Gastroesophageal sphincter (tissue), 4 donors: ENCODE results near the gene ITIH3. TPM values are rescaled to one million over a fixed set of nuclear protein-coding genes. Genes with fewer than 3 reads are reported as not detected.

Source experiments
- ATAC-seq: fragments of 150-250 bp; one replicate; pipeline ENCODE4 v1.9.1; 2016; ENCODE audit warnings: mild to moderate bottlenecking, moderate library complexity
- H3K27ac ChIP-seq, 4 donors: fragments of 200-600 bp; sonication (generic) in 3 of 4; 1 replicate in 3 of 4; 2 replicates in 1 of 4; pipeline ENCODE4 v1.5.1; 2016 to 2019
- H3K27me3 ChIP-seq: fragments of 200-600 bp; sonication (generic); one replicate; pipeline ENCODE4 v1.5.1; 2019
- H3K36me3 ChIP-seq, 2 donors: fragments of 200-600 bp; sonication (generic); one replicate each; pipeline ENCODE4 v1.5.1; 2019; ENCODE audit warnings: control low read depth in 1 of 2
- H3K4me1 ChIP-seq, 3 donors: fragments of 200-600 bp; sonication (generic); 1 replicate in 2 of 3; 2 replicates in 1 of 3; pipeline ENCODE4 v1.5.1; 2016 to 2019; ENCODE audit warnings: control low read depth in 2 of 3
- H3K4me3 ChIP-seq, 2 donors: fragments of 200-600 bp; sonication (generic); one replicate each; pipeline ENCODE4 v1.5.1; 2019; ENCODE audit warnings: mild to moderate bottlenecking in 1 of 2, moderate library complexity in 1 of 2
- H3K9me3 ChIP-seq, 3 donors: fragments of 200-600 bp; sonication (generic); one replicate each; pipeline ENCODE4 v1.5.1; 2017 to 2019; ENCODE audit warnings: control low read depth in 2 of 3
- CTCF ChIP-seq, 4 experiments: fragments of 200-600 bp in 2 of 4; fragments of 450-650 bp in 2 of 4; sonication (generic) in 1 of 4; IDR thresholded peaks; one replicate each; pipeline ENCODE4 v1.5.1; 2017 to 2019; ENCODE audit warnings: antibody characterized with exemption in 4 of 4, mild to moderate bottlenecking in 2 of 4, moderate library complexity in 2 of 4
- EP300 ChIP-seq: sonication (generic); formaldehyde crosslinking; IDR thresholded peaks from one replicate; pipeline ENCODE4 v1.6.1; 2017; ENCODE audit warnings: antibody characterized with exemption, mild to moderate bottlenecking
- POLR2A ChIP-seq, 2 donors: fragments of 450-650 bp; IDR thresholded peaks; one replicate each; pipeline ENCODE4 v1.6.1; 2017; ENCODE audit warnings: antibody characterized with exemption in 2 of 2, mild to moderate bottlenecking in 2 of 2, moderate library complexity in 1 of 2
- POLR2AphosphoS5 ChIP-seq: sonication (generic); formaldehyde crosslinking; IDR thresholded peaks from one replicate; pipeline ENCODE4 v1.6.1; 2017; ENCODE audit warnings: antibody characterized with exemption
- WGBS, 2 donors: methylation state at CpG; one replicate each; pipeline ENCODE4 v1.1.5; 2018; ENCODE audit warnings: low coverage in 1 of 2; 5-methylcytosine and 5-hydroxymethylcytosine counted together
- total RNA-seq, 4 donors: library from RNA; depleted of rRNA; stranded (reverse); fragments of >200 nt; gene quantifications; one replicate each; pipeline ENCODE4 v1.1.0, GENCODE V29; 2016

The ITIH3 gene
- total RNA-seq, 4 donors from 2014 or later: 0.27 to 9.7 (median 0.89) TPM; not detected in 1

GRCh38 chr3:52798376-52798977 is 3.9 kb downstream of the ITIH3 start:
- no peak for TF ChIP-seq POLR2AphosphoS5
- Histone ChIP-seq H3K4me3 (no peak overlapping the region), H3K9me3 (no peaks in the 10 kb centered on the region), H3K4me1 (no peaks in the 10 kb centered on the region), H3K36me3 (no peaks in the 10 kb centered on the region), H3K27me3 (no peaks in the 10 kb centered on the region), H3K27ac (no peak overlapping the region)
- no peak for ATAC-seq
- WGBS, 2 donors: 57% methylated on average over 3 of the region's 10 CpGs; no CpG with 5 or more reads in 1 of the 2 donors

GRCh38 chr3:52798978-52799476 is 4.4 kb downstream of the ITIH3 start:
- Histone ChIP-seq H3K27ac (no peak overlapping the region), H3K9me3 (no peaks in the 10 kb centered on the region), H3K27me3 (peaks cover under 1% of the 10 kb centered on the region), H3K36me3 (no peaks in the 10 kb centered on the region), H3K4me1 (no peaks in the 10 kb centered on the region), H3K4me3 (no peak overlapping the region)
- ATAC-seq: no peak
- no peak for TF ChIP-seq CTCF (IDR thresholded peaks at IDR 0.05)
- no peak for TF ChIP-seq POLR2A (IDR thresholded peaks at IDR 0.05)
- TF ChIP-seq EP300: no peak
- TF ChIP-seq POLR2AphosphoS5: no peak
- WGBS, 2 donors: 25 to 60% methylated on average over 1 to 4 of the region's 14 CpGs

- H3K27me3 ChIP-seq: peaks cover 5% of the 10 kb centered on the region
- 75 to 89% methylated on average over 3 to 5 of the region's 7 CpGs for WGBS, 2 donors
- H3K36me3 ChIP-seq: no peaks in the 10 kb centered on the region
- H3K9me3 ChIP-seq: no peaks in the 10 kb centered on the region
- no peak for TF ChIP-seq POLR2AphosphoS5
- TF ChIP-seq POLR2A (IDR thresholded peaks at IDR 0.05): no peak
- TF ChIP-seq EP300: no peak
- no peak for TF ChIP-seq CTCF (IDR thresholded peaks at IDR 0.05)
- no peak overlapping the region for H3K27ac ChIP-seq
- no peak for ATAC-seq
- no peaks in the 10 kb centered on the region for H3K4me1 ChIP-seq
- H3K4me3 ChIP-seq: no peak overlapping the region
Measured at GRCh38 chr3:52800079-52800478, 5.5 kb downstream of the ITIH3 start.

DNA sequence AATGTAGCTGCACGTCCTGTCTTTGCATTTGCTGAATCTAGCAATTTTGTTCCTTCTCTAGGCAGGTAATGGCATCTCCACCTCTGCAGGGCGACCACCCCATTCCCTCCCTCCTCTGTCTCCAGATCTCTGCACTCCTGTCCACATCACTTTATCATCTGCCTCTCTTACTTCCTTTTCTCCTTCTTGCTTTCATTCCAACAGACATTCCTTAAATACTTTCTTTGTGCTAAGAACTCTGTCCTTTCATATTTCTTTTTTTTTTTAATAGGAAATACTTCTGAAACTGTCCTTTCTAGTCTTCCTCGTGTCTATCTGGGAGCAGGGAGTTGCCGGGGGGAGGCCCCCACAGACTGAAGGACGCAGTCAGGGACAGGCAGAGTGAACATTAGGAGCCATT is 7.2 kb downstream of the ITIH3 start:
- Histone ChIP-seq H3K27me3 (peaks cover 12% of the 10 kb centered on the region), H3K27ac (no peak overlapping the region), H3K36me3 (no peaks in the 10 kb centered on the region), H3K4me3 (no peak overlapping the region), H3K4me1 (no peaks in the 10 kb centered on the region), H3K9me3 (no peaks in the 10 kb centered on the region)
- no peak for ATAC-seq
- WGBS, 2 donors: 41 to 67% methylated on average over 1 to 4 of the region's 5 CpGs
- TF ChIP-seq POLR2AphosphoS5 (no peak), POLR2A (IDR thresholded peaks at IDR 0.05) (no peak), CTCF (IDR thresholded peaks at IDR 0.05) (no peak), EP300 (no peak)

GRCh38 chr3:52805270-52806039 is 10.9 kb downstream of the ITIH3 start:
- 75 to 85% methylated on average over 2 to 5 of the region's 19 CpGs for WGBS, 2 donors
- ATAC-seq: no peak
- no peak overlapping the region for H3K4me3 ChIP-seq
- H3K9me3 ChIP-seq: no peaks in the 10 kb centered on the region
- no peaks in the 10 kb centered on the region for H3K36me3 ChIP-seq
- no peak overlapping the region for H3K27ac ChIP-seq
- peaks cover 12% of the 10 kb centered on the region for H3K27me3 ChIP-seq
- no peaks in the 10 kb centered on the region for H3K4me1 ChIP-seq
- TF ChIP-seq POLR2A (IDR thresholded peaks at IDR 0.05): no peak
- no peak for TF ChIP-seq POLR2AphosphoS5
- TF ChIP-seq CTCF (IDR thresholded peaks at IDR 0.05): no peak
- TF ChIP-seq EP300: no peak
